Heart left ventricle (tissue), 13 donors: Measurements from ENCODE around the gene RAB11A.

Experiments used
- CTCF ChIP-seq, 12 donors: fragments of 200-600 bp; sonication (generic) in 4 of 12; IDR thresholded peaks; one replicate each; pipeline versions ENCODE4 v1.5.0 to v1.8.0; 2018 to 2022; ENCODE audit warnings: antibody characterized with exemption in 12 of 12, mild to moderate bottlenecking in 5 of 12
- POLR2A ChIP-seq, 2 donors: fragments of 450-650 bp; IDR thresholded peaks; one replicate each; pipeline ENCODE4 v1.6.1; 2017; ENCODE audit warnings: antibody characterized with exemption in 2 of 2, mild to moderate bottlenecking in 2 of 2, moderate library complexity in 2 of 2
- donor health status: ischemic (EF 13 %, LVEDD 7.1; RV severe dilation, severe dysfunction).
- donor health status: DM: no; HTN: yes; CAD: no.
- donor health status: DM: no; HTN: no; CAD: no.
- donor health status: ischemic (EF 25% LVEDD 6.9; RV normal size, moderate dysfunction).
- donor health status: ischemic (EF 25% LVEDD 5.7; RV mildly dilated, moderate dysfunction).
- donor health status: ischemic (EF 35%, LVEDD 5.7; RV mildly dilated, moderate dysfunction).
- donor health status: nonischemic (EF 11% LVEDD 7.7; RV severe dilation, severe dysfunction).
- donor health status: DM: yes; HTN: yes; CAD: no.
- donor health status: PGD.
- donor health status: ischemic (EF 29% LVEDD 5.4; RV normal size, mild dysfunction).
- donor health status: nonischemic (EF 23%, LVEDD 6.1; RV moderate dilation, normal function).

- no peak for TF ChIP-seq CTCF (IDR thresholded peaks at IDR 0.05)
- no peak for TF ChIP-seq POLR2A (IDR thresholded peaks at IDR 0.05)
Observed at GRCh38 chr15:65926899-65927298, 57.6 kb downstream of the RAB11A start.
